GM12891 (cell line): ENCODE results near the gene C16orf86.

ENCODE experiments used
- DNase-seq: peaks from one replicate; pipeline ENCODE4 v3.0.0; 2011; ENCODE audit warnings: low spot score; ENCODE audit not compliant: insufficient read length
- FAIRE-seq: peaks from 2 replicates; lab custom pipeline; 2011; peaks lifted over from hg19 to GRCh38; lab: Jason Lieb, UNC
- PAX5 ChIP-seq: IDR thresholded peaks from 2 replicates; pipeline ENCODE4 v1.6.1; 2011; ENCODE audit warnings: low read length, moderate library complexity, mild to moderate bottlenecking; ENCODE audit not compliant: insufficient read depth, severe bottlenecking
- POLR2A ChIP-seq: IDR thresholded peaks from 2 replicates; pipeline ENCODE4 v1.6.1; 2011; ENCODE audit warnings: low read depth, low read length, control low read depth
- POLR2AphosphoS5 ChIP-seq: IDR thresholded peaks from 2 replicates; pipeline ENCODE4 v1.6.1; 2011; ENCODE audit warnings: low read depth, low read length, control low read depth
- POU2F2 ChIP-seq: IDR thresholded peaks from 2 replicates; pipeline ENCODE4 v1.6.1; 2011; ENCODE audit warnings: low read depth, mild to moderate bottlenecking, control low read depth, low read length, moderate library complexity
- SPI1 ChIP-seq: IDR thresholded peaks from 2 replicates; pipeline ENCODE4 v1.6.1; 2011; ENCODE audit warnings: low read depth, low read length, control low read depth
- TAF1 ChIP-seq: IDR thresholded peaks from 2 replicates; pipeline ENCODE4 v1.6.1; 2011; ENCODE audit warnings: low read depth, low read length, control low read depth

C16orf86 gene

GRCh38 chr16:67661886-67662652 lies 4.5 kb upstream of the C16orf86 start:
- FAIRE-seq = no peak
- no peak for DNase-seq
- TF ChIP-seq TAF1 (no peak), SPI1 (no peak)

- TF ChIP-seq POLR2A = no peak
- TF ChIP-seq TAF1 = no peak
- no peak for TF ChIP-seq POLR2AphosphoS5
- TF ChIP-seq PAX5 = no peak
- TF ChIP-seq POU2F2 = no peak
- TF ChIP-seq SPI1 = no peak
- no peak for FAIRE-seq
- DNase-seq = no peak
Observed at GRCh38 chr16:67662653-67663010, 4.0 kb upstream of the C16orf86 start.

- DNase-seq = no peak
- TF ChIP-seq POLR2A = no peak
- TF ChIP-seq POLR2AphosphoS5 = no peak
- TF ChIP-seq SPI1 = no peak
- no peak for TF ChIP-seq TAF1
- TF ChIP-seq POU2F2 = no peak
- no peak for TF ChIP-seq PAX5
- no peak for FAIRE-seq
Observed at GRCh38 chr16:67663151-67663876, 3.3 kb upstream of the C16orf86 start.

- FAIRE-seq (no peak), DNase-seq (no peak)
- TF ChIP-seq SPI1 (no peak), POLR2AphosphoS5 (no peak), PAX5 (no peak), POU2F2 (no peak), POLR2A (no peak), TAF1 (no peak)
Observed at GRCh38 chr16:67663877-67664222, 2.8 kb upstream of the C16orf86 start.

- DNase-seq (no peak), FAIRE-seq (no peak)
- TF ChIP-seq PAX5 = no peak
- no peak for TF ChIP-seq POLR2AphosphoS5
- TF ChIP-seq POLR2A = no peak
- no peak for TF ChIP-seq POU2F2
Observed at GRCh38 chr16:67664258-67664657, 2.4 kb upstream of the C16orf86 start.

GRCh38 chr16:67664871-67665270 lies 1.7 kb upstream of the C16orf86 start:
- no peak for DNase-seq
- no peak for TF ChIP-seq POLR2AphosphoS5
- no peak for TF ChIP-seq POLR2A
- no peak for TF ChIP-seq POU2F2
- TF ChIP-seq PAX5 = no peak
- no peak for TF ChIP-seq SPI1
- TF ChIP-seq TAF1 = no peak
- no peak for FAIRE-seq

- FAIRE-seq = peak; percentile 59
- TF ChIP-seq POLR2A (no peak), POU2F2 (no peak), SPI1 (no peak), PAX5 (no peak), TAF1 (no peak), POLR2AphosphoS5 (no peak)
- DNase-seq = no peak
Observed at GRCh38 chr16:67665598-67665997, 1.0 kb upstream of the C16orf86 start.

- no peak for FAIRE-seq
- TF ChIP-seq POLR2A (no peak), PAX5 (no peak)
- no peak for DNase-seq
Observed at GRCh38 chr16:67666032-67666551, 522 bp upstream of the C16orf86 start.

- no peak for TF ChIP-seq SPI1
- TF ChIP-seq TAF1 = no peak
- no peak for TF ChIP-seq POLR2A
- TF ChIP-seq POLR2AphosphoS5 = no peak
- no peak for TF ChIP-seq PAX5
- no peak for TF ChIP-seq POU2F2
- FAIRE-seq (no peak), DNase-seq (no peak)
Observed at GRCh38 chr16:67667453-67667816, 821 bp downstream of the C16orf86 start.

GRCh38 chr16:67667817-67668494 lies 1.3 kb downstream of the C16orf86 start:
- FAIRE-seq (peak; percentile 93), DNase-seq (peak; percentile 93)
- TF ChIP-seq POU2F2 (0 out of 2 replicates have a peak, but pooled peaks have one; percentile 32), PAX5 (no peak)
